LNCaP clone FGC (cell line): ENCODE data around the gene DENND5A.
"Not testable (repeated sequence)": the region's sequence is repeated elsewhere in the genome, so short reads cannot be mapped to it uniquely, and the experiment has no call there.

Experiments used
- DNase-seq: peaks from one replicate; pipeline ENCODE4 v3.0.0-alpha.2; 2011; ENCODE audit warnings: low read depth
- H3K4me3 ChIP-seq: 2 replicates; pipeline ENCODE4 v1.5.1; 2011; ENCODE audit warnings: mild to moderate bottlenecking, low read depth, low read length, control low read depth
- CTCF ChIP-seq: IDR thresholded peaks from 2 replicates; pipeline ENCODE4 v1.5.1; 2012; ENCODE audit warnings: mild to moderate bottlenecking; ENCODE audit not compliant: control insufficient read depth, insufficient read depth; ENCODE audit errors: extremely low read depth

DENND5A gene

GRCh38 chr11:9251311-9251710, 13.8 kb downstream of the DENND5A start:
- no peak for DNase-seq
- TF ChIP-seq CTCF, result no peak

DNA sequence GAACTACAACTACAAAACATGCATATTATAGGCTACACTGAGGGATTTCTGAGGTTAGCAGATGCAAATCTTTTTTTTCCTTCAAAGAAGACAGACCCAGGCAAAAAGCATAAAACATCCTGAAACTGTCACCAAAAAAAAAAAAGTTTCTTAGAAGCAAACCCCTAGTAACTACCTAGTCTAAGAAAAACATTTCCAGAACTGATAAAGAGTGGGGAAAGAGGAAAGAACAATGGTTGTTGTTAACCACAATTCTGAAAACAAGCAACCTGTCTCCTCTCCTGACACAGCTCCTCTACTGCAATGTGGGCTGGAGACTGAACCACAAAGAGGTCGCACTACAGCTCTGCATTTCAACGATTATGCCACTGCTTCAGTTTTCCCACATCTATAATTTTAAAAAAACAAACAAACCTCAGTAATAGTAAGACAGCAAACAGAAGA, 15.0 kb downstream of the DENND5A start:
- DNase-seq, result no peak
- no peak for TF ChIP-seq CTCF
- H3K4me3 ChIP-seq, result no peak overlapping the region

More at GRCh38 chr11:9251311-9251710, 13.8 kb downstream of the DENND5A start:
- H3K4me3 ChIP-seq, result no peak overlapping the region

- TF ChIP-seq CTCF, result no peak
- H3K4me3 ChIP-seq, result no peak overlapping the region
- DNase-seq, result no peak
Observed at GRCh38 chr11:9249252-9249651, 15.9 kb downstream of the DENND5A start.

- TF ChIP-seq CTCF, result no peak
- H3K4me3 ChIP-seq, result no peak overlapping the region
- no peak for DNase-seq
Observed at GRCh38 chr11:9247863-9248262, 17.3 kb downstream of the DENND5A start.

DNA sequence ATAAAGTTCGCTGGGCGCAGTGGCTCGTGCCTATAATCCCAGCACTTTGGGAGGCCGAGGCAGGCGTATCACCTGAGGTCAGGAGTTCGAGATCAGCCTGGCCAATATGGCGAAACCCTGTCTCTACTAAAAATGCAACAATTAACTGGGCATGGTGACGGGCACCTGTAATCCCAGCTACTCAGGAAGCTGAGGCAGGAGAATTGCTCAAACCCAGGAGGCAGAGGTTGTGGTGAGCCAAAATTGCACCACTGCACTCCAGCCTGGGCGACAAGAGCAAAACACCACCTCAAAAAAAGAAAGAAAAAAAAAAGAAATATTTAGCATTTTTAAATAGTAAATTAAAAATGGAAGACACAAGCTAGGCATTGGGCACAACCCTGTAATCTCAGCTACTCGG, 28.9 kb downstream of the DENND5A start:
- not testable (repeated sequence) for DNase-seq, H3K4me3 ChIP-seq

DNA sequence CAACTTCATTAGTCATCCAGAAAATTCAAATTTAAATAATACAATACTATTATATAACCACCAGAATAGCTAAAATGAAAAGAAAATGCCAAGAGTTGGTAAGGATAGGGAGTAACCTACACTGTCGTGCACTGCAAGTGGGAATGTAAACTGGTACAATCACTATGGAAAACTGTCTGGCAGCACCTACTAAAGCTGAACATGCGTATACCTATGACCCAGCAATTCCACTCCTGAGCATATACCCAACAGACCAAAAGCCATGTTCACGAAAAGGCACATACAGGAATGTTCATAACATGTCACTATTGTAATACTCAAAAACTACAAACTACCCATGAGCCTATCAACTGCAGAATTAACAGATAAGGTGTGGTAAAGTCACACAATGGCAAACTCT, 32.7 kb downstream of the DENND5A start:
- no peak for DNase-seq
- TF ChIP-seq CTCF, result no peak
- H3K4me3 ChIP-seq, result no peak overlapping the region

GRCh38 chr11:9231848-9232177, 33.3 kb downstream of the DENND5A start:
- no peak for DNase-seq

More at GRCh38 chr11:9231848-9232177, 33.3 kb downstream of the DENND5A start:
- no peak for TF ChIP-seq CTCF
- no peak overlapping the region for H3K4me3 ChIP-seq
